OCI-LY7 (cell line): ENCODE results near the gene TAMALIN.

Experiments
- CTCF ChIP-seq: fragments of 200-600 bp; sonication (generic); conservative IDR thresholded peaks from 2 replicates; pipeline ENCODE4 v1.5.1; 2014; ENCODE audit warnings: mild to moderate bottlenecking, antibody characterized with exemption, low read length, moderate library complexity, mixed read lengths
- EZH2phosphoT487 ChIP-seq: fragments of 200-600 bp; sonication (generic); IDR thresholded peaks from 2 replicates; pipeline ENCODE4 v1.6.1; 2018; ENCODE audit warnings: low read depth, borderline replicate concordance, mild to moderate bottlenecking, mixed run types, antibody characterized with exemption, low read length, moderate library complexity, mixed read lengths

- TF ChIP-seq CTCF: no peak
- TF ChIP-seq EZH2phosphoT487: no peak
These were observed 43.5 kb downstream of the TAMALIN start for GRCh38 chr12:52050116-52050757.
